Measurements from ENCODE around the gene CA4.
"Not testable (repeated sequence)": the region's sequence is repeated elsewhere in the genome, so short reads cannot be mapped to it uniquely, and the experiment has no call there.

GRCh38 chr17:60190032-60190431, 40.3 kb downstream of the CA4 start:
- not testable (repeated sequence) for TF ChIP-seq POLR2A, POLR2AphosphoS5 (IDR thresholded peaks at IDR 0.05; ENCODE audit: low read depth, low read length)
